Activated gamma-delta T cell (primary cell): ENCODE results near the gene ANKRD13B.

Experiments used
- DNase-seq: peaks from one replicate; lab custom pipeline; 2025; lab: John Stamatoyannopoulos, UW

Gene ANKRD13B

GRCh38 chr17:29581583-29582253, 11.2 kb upstream of the ANKRD13B start:
- DNase-seq, result no peak

- no peak for DNase-seq
Observed at GRCh38 chr17:29582254-29582765, 10.6 kb upstream of the ANKRD13B start.

GRCh38 chr17:29582772-29583171, 10.2 kb upstream of the ANKRD13B start:
- no peak for DNase-seq

- DNase-seq, result no peak
Observed at GRCh38 chr17:29583324-29584248, 9.3 kb upstream of the ANKRD13B start.

- no peak for DNase-seq
Observed at GRCh38 chr17:29584452-29585079, 8.4 kb upstream of the ANKRD13B start.

GRCh38 chr17:29585080-29585751, 7.7 kb upstream of the ANKRD13B start:
- no peak for DNase-seq

GRCh38 chr17:29586676-29587469, 6.1 kb upstream of the ANKRD13B start:
- DNase-seq, result no peak

- no peak for DNase-seq
Observed at GRCh38 chr17:29587591-29587990, 5.3 kb upstream of the ANKRD13B start.

- no peak for DNase-seq
Observed at GRCh38 chr17:29588017-29588561, 4.8 kb upstream of the ANKRD13B start.

GRCh38 chr17:29588562-29589411, 4.1 kb upstream of the ANKRD13B start:
- DNase-seq, result peak; percentile 58

- peak; percentile 78 for DNase-seq
Observed at GRCh38 chr17:29589524-29590410, 3.2 kb upstream of the ANKRD13B start, which contains the start of gene GIT1. Gene GIT1, minus strand, starts transcription at chr17:29589648. Its CDS starts 270 bp downstream, at chr17:29589378.

- no peak for DNase-seq
Observed at GRCh38 chr17:29590411-29591145, 2.4 kb upstream of the ANKRD13B start.

- no peak for DNase-seq
Observed at GRCh38 chr17:29591146-29591736, 1.7 kb upstream of the ANKRD13B start.

GRCh38 chr17:29591737-29592608, 959 bp upstream of the ANKRD13B start:
- DNase-seq, result peak; percentile 52

- DNase-seq, result no peak
Observed at GRCh38 chr17:29593591-29594518, 923 bp downstream of the ANKRD13B start.
